Measurements from ENCODE around the gene PAF1.

The PAF1 gene

GRCh38 chr19:39417463-39418181, 26.7 kb upstream of the PAF1 start:
- no peak for DNase-seq (ENCODE audit: low read depth)

GRCh38 chr19:39416152-39417120, 25.5 kb upstream of the PAF1 start:
- DNase-seq (ENCODE audit: low read depth): no peak

- no peak for DNase-seq (ENCODE audit: low read depth)
Measured at GRCh38 chr19:39415111-39416046, 24.5 kb upstream of the PAF1 start.

- no peak for DNase-seq (ENCODE audit: low read depth)
Measured at GRCh38 chr19:39413911-39414608, 23.2 kb upstream of the PAF1 start.

GRCh38 chr19:39413272-39413910, 22.5 kb upstream of the PAF1 start:
- DNase-seq (ENCODE audit: low read depth): no peak

- DNase-seq (ENCODE audit: low read depth): no peak
Measured at GRCh38 chr19:39412867-39413271, 22.0 kb upstream of the PAF1 start.

GRCh38 chr19:39412100-39412866, 21.4 kb upstream of the PAF1 start, which contains the start of gene PLEKHG2:
PLEKHG2 (plus strand) TSS chr19:39412669; CDS start chr19:39414087, 1,418 bp downstream.
- DNase-seq (ENCODE audit: low read depth): peak; percentile 100

DNA sequence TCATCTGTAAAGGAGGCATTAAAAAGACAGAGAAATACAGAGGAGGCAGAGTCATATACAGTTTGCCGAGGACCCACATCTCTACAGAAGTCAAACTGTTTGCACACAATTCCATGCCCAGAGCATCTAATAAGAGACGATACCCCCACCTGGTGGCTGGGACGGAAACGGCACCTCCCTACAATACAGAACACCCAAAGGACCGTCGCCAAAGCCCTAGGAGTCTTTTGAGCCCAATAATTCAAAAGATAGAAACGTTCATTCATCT, 20.9 kb upstream of the PAF1 start:
- DNase-seq (ENCODE audit: low read depth): peak; percentile 99

- DNase-seq (ENCODE audit: low read depth): no peak
Measured at GRCh38 chr19:39411081-39411831, 20.4 kb upstream of the PAF1 start.

- DNase-seq (ENCODE audit: low read depth): no peak
Measured at GRCh38 chr19:39410831-39411080, 19.9 kb upstream of the PAF1 start.

DNA sequence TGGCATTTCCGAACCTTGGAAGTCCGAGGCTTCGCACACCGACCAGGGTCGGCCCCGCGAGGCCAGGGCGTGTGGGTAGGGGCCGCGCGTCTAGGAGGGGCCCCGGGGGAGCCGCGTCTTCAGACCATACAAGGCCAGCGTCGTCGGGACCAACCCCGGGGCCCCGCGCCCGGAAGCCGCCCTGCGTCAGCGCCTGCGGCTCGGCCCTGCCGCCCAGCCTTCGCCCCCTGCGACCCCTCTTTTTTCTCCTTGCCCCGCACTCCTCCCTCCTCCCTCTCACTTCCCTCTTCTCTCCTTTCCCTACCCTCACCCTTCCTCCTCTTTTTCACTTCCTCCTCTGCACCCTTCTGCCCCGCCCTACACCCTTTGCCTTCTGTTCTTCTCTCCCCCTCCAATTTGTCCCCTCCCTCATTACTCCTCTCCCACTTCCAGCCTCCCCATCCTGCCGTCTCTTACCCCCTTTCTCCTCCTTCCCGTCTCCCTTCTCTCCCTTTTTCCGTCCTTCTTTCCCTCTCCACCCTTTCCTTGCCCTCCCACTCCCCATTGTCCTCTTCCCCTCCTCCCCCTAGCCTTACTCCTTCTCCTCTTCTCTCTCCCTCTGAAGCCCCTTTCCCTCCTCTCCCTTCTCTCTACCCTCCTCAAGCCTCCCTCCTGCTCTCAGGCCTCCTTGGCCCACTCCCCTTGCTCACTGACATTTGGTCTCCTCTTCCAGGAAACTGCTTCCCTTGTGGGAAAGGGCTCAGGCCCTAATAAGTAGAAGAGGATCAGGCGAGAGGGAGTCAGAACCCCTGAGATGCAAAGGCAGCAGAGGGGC, 19.3 kb upstream of the PAF1 start:
- no peak for DNase-seq (ENCODE audit: low read depth)

DNA sequence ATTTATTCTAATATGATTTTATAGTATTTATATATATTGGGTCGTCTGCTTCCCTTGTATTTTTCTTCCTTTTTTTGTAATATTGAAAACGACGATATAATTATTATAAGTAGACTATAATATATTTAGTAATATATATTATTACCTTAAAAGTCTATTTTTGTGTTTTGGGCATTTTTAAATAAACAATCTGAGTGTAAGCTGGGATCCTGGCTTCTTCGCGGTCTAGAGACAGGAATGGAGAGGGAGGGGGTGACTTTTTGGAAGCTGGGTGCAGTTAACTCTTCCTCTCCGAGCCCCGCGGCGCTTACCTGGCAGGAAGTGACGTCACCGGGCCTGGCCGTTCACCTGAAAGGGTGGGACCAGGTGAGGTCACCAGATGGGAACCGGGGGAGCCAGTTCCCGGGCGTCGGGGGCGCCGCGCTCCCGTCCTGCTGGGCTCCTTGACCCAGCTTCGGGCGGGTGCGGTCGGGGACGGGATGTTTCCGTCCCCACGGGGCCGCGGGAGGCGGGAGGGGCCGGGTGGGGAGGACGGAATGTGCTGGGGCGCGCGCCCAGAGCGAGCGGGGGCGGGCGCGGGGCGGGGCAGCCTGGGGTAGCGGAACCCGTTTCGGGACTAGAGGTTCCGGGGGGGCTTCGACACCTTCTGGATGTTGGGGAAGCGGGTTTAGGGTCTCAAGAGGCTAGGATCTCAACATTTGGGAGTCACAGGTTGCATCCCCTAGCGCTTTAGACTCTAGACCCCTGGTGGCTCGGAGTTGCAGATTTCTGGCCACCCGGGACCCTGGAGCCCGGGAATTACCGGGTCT, 18.5 kb upstream of the PAF1 start:
- DNase-seq (ENCODE audit: low read depth): no peak

DNA sequence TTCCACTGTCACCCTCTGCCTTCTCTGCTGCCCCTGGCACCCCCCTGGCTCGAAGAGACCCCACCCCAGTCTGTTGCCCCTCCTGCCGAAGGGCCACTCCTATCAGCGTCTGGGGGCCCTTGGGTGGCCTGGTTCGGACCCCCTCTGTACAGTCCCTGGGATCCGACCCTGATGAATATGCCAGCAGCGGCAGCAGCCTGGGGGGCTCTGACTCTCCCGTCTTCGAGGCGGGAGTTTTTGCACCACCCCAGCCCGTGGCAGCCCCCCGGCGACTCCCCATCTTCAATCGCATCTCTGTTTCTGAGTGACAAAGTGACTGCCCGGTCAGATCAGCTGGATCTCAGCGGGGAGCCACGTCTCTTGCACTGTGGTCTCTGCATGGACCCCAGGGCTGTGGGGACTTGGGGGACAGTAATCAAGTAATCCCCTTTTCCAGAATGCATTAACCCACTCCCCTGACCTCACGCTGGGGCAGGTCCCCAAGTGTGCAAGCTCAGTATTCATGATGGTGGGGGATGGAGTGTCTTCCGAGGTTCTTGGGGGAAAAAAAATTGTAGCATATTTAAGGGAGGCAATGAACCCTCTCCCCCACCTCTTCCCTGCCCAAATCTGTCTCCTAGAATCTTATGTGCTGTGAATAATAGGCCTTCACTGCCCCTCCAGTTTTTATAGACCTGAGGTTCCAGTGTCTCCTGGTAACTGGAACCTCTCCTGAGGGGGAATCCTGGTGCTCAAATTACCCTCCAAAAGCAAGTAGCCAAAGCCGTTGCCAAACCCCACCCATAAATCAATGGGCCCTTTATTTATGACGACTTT, 17.7 kb upstream of the PAF1 start:
- no peak for DNase-seq (ENCODE audit: low read depth)

GRCh38 chr19:39407660-39408391, 16.9 kb upstream of the PAF1 start:
- DNase-seq (ENCODE audit: low read depth): no peak

DNA sequence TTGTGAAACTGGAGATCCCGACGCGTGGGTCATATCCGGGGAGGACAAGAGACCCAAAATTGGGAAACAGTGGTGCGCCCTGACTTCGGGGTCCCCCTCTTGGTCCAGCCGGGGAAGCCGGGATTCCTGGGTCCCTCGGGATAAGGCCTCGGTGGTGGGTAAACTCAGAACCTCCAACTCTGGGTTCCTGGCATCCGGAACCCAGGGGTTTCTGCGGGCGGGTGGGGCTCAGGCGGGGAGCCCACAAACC, 16.4 kb upstream of the PAF1 start:
- DNase-seq (ENCODE audit: low read depth): no peak

- DNase-seq (ENCODE audit: low read depth): no peak
Measured at GRCh38 chr19:39406656-39407409, 15.9 kb upstream of the PAF1 start, which contains the start of gene ZFP36. ZFP36 (plus strand) TSS chr19:39406847; CDS start chr19:39406905, 58 bp downstream.

All from HS-27A (cell line).